ENCODE measurements around the gene SMIM44.

DNA sequence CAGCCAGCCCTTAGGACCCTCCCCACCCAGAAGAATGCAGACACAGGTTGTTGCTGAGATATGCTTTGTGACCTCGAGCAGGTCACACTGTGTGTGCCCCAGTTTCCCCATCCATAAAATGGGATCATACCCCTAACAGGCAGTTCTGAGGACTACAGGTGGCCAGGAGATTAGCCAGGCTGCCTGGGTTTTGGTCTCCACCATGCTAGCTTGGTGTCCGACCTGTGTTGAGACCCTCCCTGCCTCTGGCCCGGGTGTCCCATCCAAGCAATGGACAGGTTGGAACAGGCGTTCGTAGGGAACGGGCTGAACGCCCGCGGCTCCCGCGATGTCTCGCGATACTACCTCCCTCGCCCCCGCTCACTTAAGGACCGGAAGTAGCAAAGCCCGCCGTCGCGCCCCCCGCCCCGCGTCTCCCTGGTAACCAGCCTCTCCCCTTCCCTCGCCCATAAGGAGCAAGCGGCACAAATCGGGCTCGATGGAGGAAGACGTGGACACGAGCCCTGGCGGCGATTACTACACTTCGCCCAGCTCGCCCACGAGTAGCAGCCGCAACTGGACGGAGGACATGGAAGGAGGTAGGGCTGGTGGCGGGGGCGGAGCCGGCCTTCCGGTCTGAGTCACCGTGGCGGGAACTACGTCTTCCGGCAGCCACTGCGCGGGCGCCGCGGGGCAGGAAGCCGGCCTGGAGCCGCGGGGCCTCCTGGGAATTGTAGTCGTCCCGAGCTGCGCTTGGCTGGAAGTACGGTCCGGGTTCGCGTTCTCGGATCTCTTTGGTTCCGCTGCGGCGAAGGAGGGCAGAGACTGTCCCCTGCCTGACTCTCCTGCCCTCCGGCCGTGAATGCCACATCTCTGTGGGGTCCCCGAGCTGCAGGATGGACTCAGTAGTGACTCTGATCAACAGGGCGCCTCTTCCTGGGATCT is 48.3 kb downstream of the SMIM44 start:
- TF ChIP-seq POLR2AphosphoS5 (IDR thresholded peaks at IDR 0.05) (peak; percentile 78 to 96 (median 83)), CTCF (IDR thresholded peaks at IDR 0.05) (no peak), POLR2A (IDR thresholded peaks at IDR 0.05) (no peak)
